ACHN (cell line): ENCODE data around the gene OR6C65.
"Not testable (repeated sequence)": the region's sequence is repeated elsewhere in the genome, so short reads cannot be mapped to it uniquely, and the experiment has no call there.

ENCODE experiments used
- DNase-seq: peaks from one replicate; pipeline ENCODE4 v3.0.0-alpha.2; 2015
- in situ Hi-C: cut with HindIII; loops from 2 replicates; pipeline ENCODE4 v1.10.0; 2017; ENCODE audit warnings: low sequenced_read_pairs, low pct_ligation_motif_present, low pct_unique_long_range_greater_than_20kb

The OR6C65 gene

GRCh38 chr12:55441233-55441632, 40.9 kb downstream of the OR6C65 start:
- in situ Hi-C loops: not testable (repeated sequence)

GRCh38 chr12:55443776-55444175, 43.4 kb downstream of the OR6C65 start, which contains the start of gene OR6C2:
TSS of gene OR6C2 (plus strand) at chr12:55444076. CDS start at chr12:55452214, 8,138 bp downstream.
- in situ Hi-C loops: no loop called here
- no peak for DNase-seq

More at GRCh38 chr12:55441233-55441632, 40.9 kb downstream of the OR6C65 start:
- DNase-seq: not testable (repeated sequence)

- in situ Hi-C loops: no loop called here
- no peak for DNase-seq
These were observed 45.0 kb downstream of the OR6C65 start for GRCh38 chr12:55445357-55445756.

- no peak for DNase-seq
- in situ Hi-C loops: no loop called here
These were observed 46.0 kb downstream of the OR6C65 start for GRCh38 chr12:55446326-55446725.

- DNase-seq: no peak
- in situ Hi-C loops: no loop called here
These were observed 48.5 kb downstream of the OR6C65 start for GRCh38 chr12:55448825-55449224.
